ENCODE measurements around the gene SCNN1G.

DNA sequence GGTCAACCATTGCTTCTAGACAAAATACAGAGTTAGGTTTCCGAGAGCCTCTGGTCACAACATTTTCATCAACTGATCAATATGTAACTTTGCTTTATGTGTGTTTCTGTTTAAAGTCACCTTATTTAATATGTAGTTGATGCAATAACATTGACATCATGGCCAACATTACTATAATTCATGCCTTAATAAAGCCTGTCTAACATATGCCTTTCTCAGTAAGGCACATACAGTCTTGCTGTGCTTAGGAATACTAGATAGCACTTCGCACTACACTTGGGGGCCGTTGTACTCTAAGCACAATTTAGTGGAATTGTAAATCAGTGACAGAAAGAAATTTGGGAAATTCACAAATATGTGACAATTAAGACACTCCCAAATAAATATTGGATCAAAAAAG lies 9.6 kb upstream of the SCNN1G start:
- TF ChIP-seq, protein P1, sequence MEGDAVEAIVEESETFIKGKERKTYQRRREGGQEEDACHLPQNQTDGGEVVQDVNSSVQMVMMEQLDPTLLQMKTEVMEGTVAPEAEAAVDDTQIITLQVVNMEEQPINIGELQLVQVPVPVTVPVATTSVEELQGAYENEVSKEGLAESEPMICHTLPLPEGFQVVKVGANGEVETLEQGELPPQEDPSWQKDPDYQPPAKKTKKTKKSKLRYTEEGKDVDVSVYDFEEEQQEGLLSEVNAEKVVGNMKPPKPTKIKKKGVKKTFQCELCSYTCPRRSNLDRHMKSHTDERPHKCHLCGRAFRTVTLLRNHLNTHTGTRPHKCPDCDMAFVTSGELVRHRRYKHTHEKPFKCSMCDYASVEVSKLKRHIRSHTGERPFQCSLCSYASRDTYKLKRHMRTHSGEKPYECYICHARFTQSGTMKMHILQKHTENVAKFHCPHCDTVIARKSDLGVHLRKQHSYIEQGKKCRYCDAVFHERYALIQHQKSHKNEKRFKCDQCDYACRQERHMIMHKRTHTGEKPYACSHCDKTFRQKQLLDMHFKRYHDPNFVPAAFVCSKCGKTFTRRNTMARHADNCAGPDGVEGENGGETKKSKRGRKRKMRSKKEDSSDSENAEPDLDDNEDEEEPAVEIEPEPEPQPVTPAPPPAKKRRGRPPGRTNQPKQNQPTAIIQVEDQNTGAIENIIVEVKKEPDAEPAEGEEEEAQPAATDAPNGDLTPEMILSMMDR (IDR thresholded peaks at IDR 0.05): no peak
- no peak for TF ChIP-seq RFX5 (IDR thresholded peaks at IDR 0.05)
